ENCODE results near the gene GDAP1L1. TPM values are rescaled to one million over a fixed set of nuclear protein-coding genes. Genes with fewer than 3 reads are reported as not detected.
"Not testable (repeated sequence)": the region's sequence is repeated elsewhere in the genome, so short reads cannot be mapped to it uniquely, and the experiment has no call there.

The GDAP1L1 gene
- polyA plus RNA-seq, 1 of the 3 experiments (the other 2 are of a cell fraction) = 0.30 TPM

DNA sequence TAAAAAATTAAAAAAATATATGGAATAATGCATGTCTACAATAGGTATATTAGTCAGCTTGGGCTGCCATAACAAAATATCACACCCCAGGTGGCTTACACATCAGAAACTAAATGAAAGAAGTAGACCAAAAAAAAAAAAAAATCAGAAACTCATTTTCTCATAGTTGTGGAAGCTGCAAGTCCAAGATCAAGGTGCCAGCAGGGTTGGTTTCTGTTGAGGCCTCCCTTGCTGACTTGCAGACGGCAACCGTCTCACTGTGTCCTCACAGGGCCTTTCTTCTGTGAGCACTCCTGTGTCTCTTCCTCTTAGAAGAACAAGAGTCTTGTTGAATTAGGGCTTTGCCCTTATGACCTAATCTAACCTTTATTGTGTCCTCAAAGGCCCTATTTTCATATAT is 11.4 kb upstream of the GDAP1L1 start:
- Histone ChIP-seq H2AFZ (ENCODE audit: low read depth) (no peak overlapping the region), H3K27ac (ENCODE audit: low read depth in 2 of 2, low read length in 1 of 2) (no peak overlapping the region), H4K20me1 (ENCODE audit: insufficient read depth) (no peaks in the 10 kb centered on the region), H3K4me1 (ENCODE audit: control insufficient read depth in 1 of 2, insufficient read depth in 2 of 2, low read depth in 1 of 2, low read length in 1 of 2) (no peaks in the 10 kb centered on the region), H3K9me2 (no peaks in the 10 kb centered on the region), H3K4me2 (no peak overlapping the region), H3F3A (replicated peaks; ENCODE audit: insufficient read depth) (no peaks in the 10 kb centered on the region), H3K9me3 (no peaks in the 10 kb centered on the region), H3K79me2 (ENCODE audit: insufficient read depth) (no peaks in the 10 kb centered on the region), H3K4me3 (ENCODE audit: low read depth in 2 of 2, low read length in 1 of 2) (no peak overlapping the region), H3K9ac (no peak overlapping the region), H3K36me3 (replicated peaks in 1 of 2; ENCODE audit: control insufficient read depth in 1 of 2, insufficient read depth in 2 of 2, low read length in 1 of 2) (no peaks in the 10 kb centered on the region), H3K27me3 (ENCODE audit: insufficient read depth) (no peaks in the 10 kb centered on the region)
- TF ChIP-seq ELF1 (IDR thresholded peaks at IDR 0.05) (no peak), CHD2 (IDR thresholded peaks at IDR 0.05; ENCODE audit: low read length, partially characterized antibody) (no peak), RFX5 (IDR thresholded peaks at IDR 0.05; ENCODE audit: low read length) (no peak), GABPA (IDR thresholded peaks at IDR 0.05; ENCODE audit: low read depth) (no peak), NFIC (IDR thresholded peaks at IDR 0.05; ENCODE audit: borderline replicate concordance) (no peak), TCF12 (IDR thresholded peaks at IDR 0.05) (no peak), GATA2 (CRISPR knock-in tag; IDR thresholded peaks at IDR 0.05) (no peak), EP300 (IDR thresholded peaks at IDR 0.05; ENCODE audit: borderline replicate concordance in 1 of 2, low read depth in 1 of 2, low read length in 1 of 2) (no peak), FOXJ3 (CRISPR knock-in tag; IDR thresholded peaks at IDR 0.05) (no peak)
- TF ChIP-seq, protein P1, sequence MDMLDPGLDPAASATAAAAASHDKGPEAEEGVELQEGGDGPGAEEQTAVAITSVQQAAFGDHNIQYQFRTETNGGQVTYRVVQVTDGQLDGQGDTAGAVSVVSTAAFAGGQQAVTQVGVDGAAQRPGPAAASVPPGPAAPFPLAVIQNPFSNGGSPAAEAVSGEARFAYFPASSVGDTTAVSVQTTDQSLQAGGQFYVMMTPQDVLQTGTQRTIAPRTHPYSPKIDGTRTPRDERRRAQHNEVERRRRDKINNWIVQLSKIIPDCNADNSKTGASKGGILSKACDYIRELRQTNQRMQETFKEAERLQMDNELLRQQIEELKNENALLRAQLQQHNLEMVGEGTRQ (IDR thresholded peaks at IDR 0.05; ENCODE audit: borderline replicate concordance, low read depth, low read length) = no peak
- TF ChIP-seq, protein P2, sequence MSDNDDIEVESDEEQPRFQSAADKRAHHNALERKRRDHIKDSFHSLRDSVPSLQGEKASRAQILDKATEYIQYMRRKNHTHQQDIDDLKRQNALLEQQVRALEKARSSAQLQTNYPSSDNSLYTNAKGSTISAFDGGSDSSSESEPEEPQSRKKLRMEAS (IDR thresholded peaks at IDR 0.05; ENCODE audit: low read depth) = no peak
- TF ChIP-seq, protein P3, sequence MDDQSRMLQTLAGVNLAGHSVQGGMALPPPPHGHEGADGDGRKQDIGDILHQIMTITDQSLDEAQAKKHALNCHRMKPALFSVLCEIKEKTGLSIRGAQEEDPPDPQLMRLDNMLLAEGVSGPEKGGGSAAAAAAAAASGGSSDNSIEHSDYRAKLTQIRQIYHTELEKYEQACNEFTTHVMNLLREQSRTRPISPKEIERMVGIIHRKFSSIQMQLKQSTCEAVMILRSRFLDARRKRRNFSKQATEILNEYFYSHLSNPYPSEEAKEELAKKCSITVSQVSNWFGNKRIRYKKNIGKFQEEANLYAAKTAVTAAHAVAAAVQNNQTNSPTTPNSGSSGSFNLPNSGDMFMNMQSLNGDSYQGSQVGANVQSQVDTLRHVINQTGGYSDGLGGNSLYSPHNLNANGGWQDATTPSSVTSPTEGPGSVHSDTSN (IDR thresholded peaks at IDR 0.05) = no peak
- ChIA-PET POLR2A (interaction anchor here (1.2 kb wide), 1 partner anchor 28 kb away, joined by 3 read pairs; no protein-coding TSS in a partner anchor), CTCF (interaction anchor here (0.9 to 1.6 kb wide), 3 partner anchors 11 to 20 kb away, joined by 3 to 5 read pairs (median 4); partner anchors contain the start of gene GDAP1L1)
- no peak for DNase-seq
- WGBS (ENCODE audit: low lambda C conversion rate) = 89% methylated on average over 2 of the region's 2 CpGs

DNA sequence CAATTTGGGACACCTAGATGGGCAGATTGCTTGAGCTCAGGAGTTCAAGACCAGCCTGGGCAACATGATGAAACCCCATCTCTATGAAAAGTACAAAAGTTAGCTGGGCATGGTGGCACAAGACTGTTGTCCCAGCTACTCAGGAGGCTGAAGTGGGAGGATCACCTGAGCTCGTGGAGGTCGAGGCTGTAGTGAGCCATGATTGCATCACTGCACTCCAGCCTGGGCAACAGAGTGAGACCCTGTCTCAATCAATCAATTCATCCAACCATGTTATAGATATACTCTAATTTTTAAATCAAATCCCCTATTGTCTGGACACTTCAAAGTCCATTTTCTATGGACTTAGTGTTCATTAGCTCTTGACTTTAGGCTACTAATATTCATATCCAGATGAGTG is 10.3 kb upstream of the GDAP1L1 start:
- H3K4me3 ChIP-seq (ENCODE audit: low read depth in 2 of 2, low read length in 1 of 2); H4K20me1 ChIP-seq (ENCODE audit: insufficient read depth); H3K36me3 ChIP-seq (replicated peaks in 1 of 2; ENCODE audit: control insufficient read depth in 1 of 2, insufficient read depth in 2 of 2, low read length in 1 of 2); H3K4me2 ChIP-seq; H3F3A ChIP-seq (replicated peaks; ENCODE audit: insufficient read depth); H3K27ac ChIP-seq (ENCODE audit: low read depth in 2 of 2, low read length in 1 of 2); POLR2A ChIA-PET; H2AFZ ChIP-seq (ENCODE audit: low read depth); H3K9me2 ChIP-seq; H3K4me1 ChIP-seq (ENCODE audit: control insufficient read depth in 1 of 2, insufficient read depth in 2 of 2, low read depth in 1 of 2, low read length in 1 of 2); H3K79me2 ChIP-seq (ENCODE audit: insufficient read depth); DNase-seq; H3K9ac ChIP-seq; H3K9me3 ChIP-seq; H3K27me3 ChIP-seq (ENCODE audit: insufficient read depth): not testable (repeated sequence)
- CTCF ChIA-PET = interaction anchor here (0.7 to 1.6 kb wide), 6 partner anchors 10 to 234 kb away, joined by 3 to 5 read pairs (median 3); partner anchors contain the start of genes FITM2 and GDAP1L1
- 44% methylated on average over 2 of the region's 2 CpGs for WGBS (ENCODE audit: low lambda C conversion rate)

All from SK-N-SH (cell line).